SU-DHL-6 (cell line): ENCODE data around the gene ANXA6.

ENCODE experiments used
- H2AFZ ChIP-seq: fragments of 200-600 bp; sonication (generic); 2 replicates; pipeline ENCODE4 v1.6.1; 2014; ENCODE audit warnings: low read depth, mild to moderate bottlenecking, moderate library complexity, mixed read lengths, antibody characterized with exemption, low read length; ENCODE audit not compliant: severe bottlenecking
- H3F3A ChIP-seq: fragments of 200-600 bp; shearing (Covaris generic); 2 replicates; pipeline ENCODE4 v1.6.0; 2016; ENCODE audit warnings: antibody characterized with exemption, mild to moderate bottlenecking; ENCODE audit not compliant: insufficient read depth
- H3K27ac ChIP-seq: fragments of 200-600 bp; sonication (generic); 2 replicates; pipeline ENCODE4 v1.5.1; 2016; ENCODE audit warnings: low read depth, mild to moderate bottlenecking, low read length, moderate library complexity, mixed read lengths
- H3K27me3 ChIP-seq: fragments of 200-600 bp; sonication (generic), shearing (Covaris generic); 2 replicates; pipeline ENCODE4 v1.6.0; 2014; ENCODE audit warnings: mild to moderate bottlenecking, low read length
- H3K36me3 ChIP-seq: fragments of 200-600 bp; sonication (generic); 2 replicates; pipeline ENCODE4 v1.6.1; 2014; ENCODE audit warnings: mild to moderate bottlenecking, low read length, mixed read lengths
- H3K4me2 ChIP-seq: fragments of 300-600, 200-600 bp; shearing (Covaris generic), sonication (generic); 2 replicates; pipeline ENCODE4 v1.6.0; 2014; ENCODE audit warnings: low read length, low read depth, mild to moderate bottlenecking; ENCODE audit not compliant: poor library complexity, severe bottlenecking
- H3K4me3 ChIP-seq: fragments of 200-600 bp; sonication (generic); 2 replicates; pipeline ENCODE4 v1.5.1; 2014; ENCODE audit warnings: antibody characterized with exemption, low read length, mild to moderate bottlenecking, mixed read lengths; ENCODE audit not compliant: insufficient read depth, poor library complexity, severe bottlenecking
- H3K79me2 ChIP-seq: fragments of 200-600 bp; sonication (generic); 2 replicates; pipeline ENCODE4 v1.6.1; 2014; ENCODE audit warnings: mild to moderate bottlenecking, low read length, moderate library complexity; ENCODE audit not compliant: insufficient read depth
- H3K9ac ChIP-seq: fragments of 200-600 bp; sonication (generic); 2 replicates; pipeline ENCODE4 v1.7.0; 2014; ENCODE audit warnings: mild to moderate bottlenecking, low read length
- H3K9me2 ChIP-seq: fragments of 200-600 bp; sonication (generic); replicated peaks from 2 replicates; pipeline ENCODE4 v1.6.1; 2014; ENCODE audit warnings: low read length; ENCODE audit not compliant: insufficient read depth
- H3K9me3 ChIP-seq: fragments of 200-600 bp; sonication (generic); 2 replicates; pipeline ENCODE4 v1.6.1; 2014; ENCODE audit warnings: low read length, mixed read lengths; ENCODE audit not compliant: insufficient read depth
- H4K20me1 ChIP-seq: fragments of 200-600 bp; sonication (generic); 2 replicates; pipeline ENCODE4 v1.6.1; 2014; ENCODE audit warnings: low read depth, mild to moderate bottlenecking, antibody characterized with exemption, low read length, moderate library complexity, mixed read lengths
- CTCF ChIP-seq: fragments of 200-600 bp; sonication (generic); IDR thresholded peaks from one replicate; pipeline ENCODE4 v1.5.1; 2017; ENCODE audit warnings: antibody characterized with exemption, mild to moderate bottlenecking, low read length, moderate library complexity; ENCODE audit not compliant: insufficient read depth, poor library complexity, severe bottlenecking
- EZH2phosphoT487 ChIP-seq: fragments of 200-600 bp; sonication (generic), shearing (Covaris generic); conservative IDR thresholded peaks from 2 replicates; pipeline ENCODE4 v1.6.1; 2018; ENCODE audit warnings: mild to moderate bottlenecking, antibody characterized with exemption, low read length, moderate library complexity, mixed read lengths

Gene ANXA6

GRCh38 chr5:151192626-151193025 is 35.0 kb upstream of the ANXA6 start:
- H2AFZ ChIP-seq: no peak overlapping the region
- TF ChIP-seq CTCF (no peak), EZH2phosphoT487 (no peak)
- peak overlapping the region; percentile 50 for H3K27ac ChIP-seq
- peak overlapping the region; percentile 8 for H3K4me2 ChIP-seq
- H3K9me2 ChIP-seq: no peaks in the 10 kb centered on the region
- peaks cover 71% of the 10 kb centered on the region for H3K79me2 ChIP-seq
- H3K27me3 ChIP-seq: no peaks in the 10 kb centered on the region
- H4K20me1 ChIP-seq: no peaks in the 10 kb centered on the region
- H3K36me3 ChIP-seq: peaks cover 78% of the 10 kb centered on the region
- H3K4me3 ChIP-seq: no peak overlapping the region
- H3K9ac ChIP-seq: no peak overlapping the region
- H3K9me3 ChIP-seq: no peaks in the 10 kb centered on the region; the same call in 1 of the 2 replicates
- peaks cover 58% of the 10 kb centered on the region for H3F3A ChIP-seq

GRCh38 chr5:151191661-151192060 is 34.1 kb upstream of the ANXA6 start:
- Histone ChIP-seq H3K79me2 (peaks cover 75% of the 10 kb centered on the region), H3K4me3 (no peak overlapping the region), H3K4me2 (no peak overlapping the region), H3K27ac (peak overlapping the region; percentile 50), H3K36me3 (peaks cover 83% of the 10 kb centered on the region), H3K27me3 (no peaks in the 10 kb centered on the region), H4K20me1 (no peaks in the 10 kb centered on the region), H3K9me3 (no peaks in the 10 kb centered on the region; the same call in 1 of the 2 replicates), H2AFZ (no peak overlapping the region), H3K9me2 (no peaks in the 10 kb centered on the region), H3F3A (peaks cover 51% of the 10 kb centered on the region), H3K9ac (no peak overlapping the region)
- TF ChIP-seq EZH2phosphoT487 (no peak), CTCF (no peak)

- Histone ChIP-seq H3K36me3 (peaks cover 89% of the 10 kb centered on the region), H3K9me3 (no peaks in the 10 kb centered on the region; the same call in 1 of the 2 replicates), H3K4me3 (no peak overlapping the region), H3K79me2 (peaks cover 60% of the 10 kb centered on the region), H4K20me1 (no peaks in the 10 kb centered on the region), H3K27me3 (no peaks in the 10 kb centered on the region), H3K27ac (peak overlapping the region; percentile 18; the same call in 1 of the 2 replicates), H3K9ac (no peak overlapping the region), H3F3A (peaks cover 40% of the 10 kb centered on the region), H3K9me2 (no peaks in the 10 kb centered on the region), H2AFZ (no peak overlapping the region), H3K4me2 (no peak overlapping the region)
- TF ChIP-seq EZH2phosphoT487: no peak
- no peak for TF ChIP-seq CTCF
Measured at GRCh38 chr5:151189151-151189550, 31.6 kb upstream of the ANXA6 start.
